PFSK-1 (cell line): ENCODE data around the gene ARHGAP8.

Experiments used
- FOXP2 ChIP-seq: optimal IDR thresholded peaks from 2 replicates; pipeline ENCODE3; 2011; ENCODE audit warnings: borderline replicate concordance, control low read depth, inconsistent platforms; ENCODE audit not compliant: insufficient read depth; ENCODE audit errors: extremely low read length, extremely low read depth
- POLR2AphosphoS5 ChIP-seq: IDR thresholded peaks from 2 replicates; pipeline ENCODE4 v1.6.1; 2012; ENCODE audit warnings: low read depth, mild to moderate bottlenecking, control low read depth, low read length, moderate library complexity
- REST ChIP-seq, 2 experiments: IDR thresholded peaks; 2 replicates each; pipeline versions ENCODE4 v1.6.1 to v1.8.0; 2011 to 2012; ENCODE audit warnings: low read depth in 2 of 2, low read length in 2 of 2, control low read depth in 1 of 2, inconsistent platforms in 1 of 2, mild to moderate bottlenecking in 1 of 2, moderate library complexity in 1 of 2; ENCODE audit not compliant: insufficient read depth in 1 of 2
- SIN3A ChIP-seq: IDR thresholded peaks from 2 replicates; pipeline ENCODE4 v1.6.1; 2012; ENCODE audit warnings: mild to moderate bottlenecking, low read length, moderate library complexity, borderline replicate concordance; ENCODE audit not compliant: insufficient read depth
- TAF1 ChIP-seq: IDR thresholded peaks from 2 replicates; pipeline ENCODE4 v1.6.1; 2012; ENCODE audit warnings: low read length, control low read depth, borderline replicate concordance; ENCODE audit not compliant: insufficient read depth

The ARHGAP8 gene

GRCh38 chr22:44814266-44815098 is 62.1 kb downstream of the ARHGAP8 start:
- TF ChIP-seq POLR2AphosphoS5 (no peak), FOXP2 (no peak), TAF1 (no peak), SIN3A (no peak), REST (IDR thresholded peaks at IDR 0.05; ENCODE audit: insufficient read depth in 1 of 2, low read depth in 2 of 2, low read length in 2 of 2) (no peak)

GRCh38 chr22:44815099-44816070 is 63.0 kb downstream of the ARHGAP8 start:
- TF ChIP-seq TAF1 (no peak), SIN3A (no peak), POLR2AphosphoS5 (no peak), REST (IDR thresholded peaks at IDR 0.05; ENCODE audit: insufficient read depth in 1 of 2, low read depth in 2 of 2, low read length in 2 of 2) (no peak), FOXP2 (no peak)

- TF ChIP-seq POLR2AphosphoS5 (no peak), REST (IDR thresholded peaks at IDR 0.05; ENCODE audit: insufficient read depth in 1 of 2, low read depth in 2 of 2, low read length in 2 of 2) (no peak), FOXP2 (no peak), SIN3A (no peak), TAF1 (no peak)
Observed at GRCh38 chr22:44816141-44816540, 63.8 kb downstream of the ARHGAP8 start.

- TF ChIP-seq REST (IDR thresholded peaks at IDR 0.05; ENCODE audit: insufficient read depth in 1 of 2, low read depth in 2 of 2, low read length in 2 of 2) = no peak
- no peak for TF ChIP-seq SIN3A
- no peak for TF ChIP-seq POLR2AphosphoS5
- TF ChIP-seq TAF1 = no peak
- no peak for TF ChIP-seq FOXP2
Observed at GRCh38 chr22:44818727-44819126, 66.4 kb downstream of the ARHGAP8 start.
